HepG2 (cell line): ENCODE measurements around the gene OSBPL10. TPM values are rescaled to one million over a fixed set of nuclear protein-coding genes. Genes with fewer than 3 reads are reported as not detected.

Source experiments
- ATAC-seq: fragments of 200-7000 bp; cut with Tn5 transposase; 3 replicates; pipeline ENCODE4 v1.9.1; 2020; ENCODE audit warnings: mild to moderate bottlenecking, moderate library complexity
- BruUV-seq: library from RNA; stranded (reverse); fragments of 400-500 nt; replicated peaks from 2 replicates; lab custom pipeline; 2021; lab: Mats Ljungman, UMichigan
- CTCF ChIA-PET: fragments of 300-600 bp; formaldehyde crosslinking; extraction: SDS; loops from one replicate; lab custom pipeline; 2021; ENCODE audit warnings: low total read pairs, inconsistent platforms, low intra/inter-chr PET ratio; lab: Yijun Ruan, JAX
- POLR2A ChIA-PET: fragments of 350-600 bp; sonication (Branson Sonifier 250); formaldehyde crosslinking; loops from one replicate; lab custom pipeline; 2020; ENCODE audit warnings: antibody characterized with exemption, inconsistent platforms; lab: Yijun Ruan, JAX
- DNase-seq: peaks from one replicate; pipeline ENCODE4 v3.0.0-alpha.2; 2015; ENCODE audit warnings: low spot score
- FAIRE-seq: peaks from 3 replicates; lab custom pipeline; 2011; peaks lifted over from hg19 to GRCh38; lab: Jason Lieb, UNC
- H2AFZ ChIP-seq: one replicate; pipeline ENCODE4 v1.6.1; 2011; ENCODE audit warnings: low read length, inconsistent platforms
- H3K27ac ChIP-seq: fragments of 300-600 bp; 3 replicates; pipeline ENCODE4 v1.8.0; 2011; ENCODE audit warnings: mixed run types, mild to moderate bottlenecking, mixed read lengths, low read length, inconsistent platforms; ENCODE audit not compliant: insufficient read depth; ENCODE audit errors: extremely low read length
- H3K27me3 ChIP-seq, 2 experiments: fragments of 200-600 bp in 1 of 2; 2 replicates in 1 of 2; 3 replicates in 1 of 2; pipeline versions ENCODE4 v1.6.0 to v1.8.0; 2011; ENCODE audit warnings: low read length in 2 of 2, mild to moderate bottlenecking in 2 of 2, moderate library complexity in 2 of 2, inconsistent platforms in 1 of 2; ENCODE audit not compliant: insufficient read depth in 2 of 2, control insufficient read depth in 1 of 2
- H3K36me3 ChIP-seq, 2 experiments: fragments of 200-600 bp in 1 of 2; replicated peaks in 1 of 2; 2 replicates in 1 of 2; 3 replicates in 1 of 2; pipeline versions ENCODE4 v1.5.1 to v1.8.0; 2011; ENCODE audit warnings: low read length in 2 of 2, inconsistent platforms in 1 of 2; ENCODE audit not compliant: insufficient read depth in 2 of 2, control insufficient read depth in 1 of 2
- H3K4me1 ChIP-seq: 2 replicates; pipeline ENCODE4 v1.5.1; 2012; ENCODE audit warnings: low read length, inconsistent platforms; ENCODE audit not compliant: insufficient read depth
- H3K4me2 ChIP-seq: 2 replicates; pipeline ENCODE4 v1.6.0; 2011; ENCODE audit warnings: low read depth, low read length, inconsistent platforms
- H3K4me3 ChIP-seq, 3 experiments: fragments of 200-600 bp in 1 of 3; sonication (generic), shearing (Covaris generic) in 1 of 3; replicated peaks in 1 of 3; 2 replicates each; pipeline ENCODE4 v1.5.1; 2011 to 2016; ENCODE audit warnings: low read length in 3 of 3, inconsistent platforms in 2 of 3, low read depth in 2 of 3, mild to moderate bottlenecking in 2 of 3, control low read depth in 1 of 3, mixed read lengths in 1 of 3; ENCODE audit not compliant: insufficient read depth in 1 of 3
- H3K79me2 ChIP-seq: one replicate; pipeline ENCODE4 v1.6.1; 2011; ENCODE audit warnings: low read length, inconsistent platforms; ENCODE audit not compliant: insufficient read depth
- H3K9ac ChIP-seq: 2 replicates; pipeline ENCODE4 v1.6.0; 2011; ENCODE audit warnings: mild to moderate bottlenecking, low read depth, low read length, inconsistent platforms; ENCODE audit not compliant: insufficient read depth
- H3K9me3 ChIP-seq: 2 replicates; pipeline ENCODE4 v1.5.1; 2012; ENCODE audit warnings: mild to moderate bottlenecking, low read length
- H4K20me1 ChIP-seq: 2 replicates; pipeline ENCODE4 v1.6.0; 2011; ENCODE audit warnings: inconsistent platforms, mild to moderate bottlenecking, low read length, moderate library complexity; ENCODE audit not compliant: insufficient read depth
- DRAP1 ChIP-seq: IDR thresholded peaks from 2 replicates; pipeline ENCODE4 v1.6.1; 2016; ENCODE audit warnings: missing genetic modification reagents, missing compliant biosample characterization
- ELF1 ChIP-seq: sonication (generic); formaldehyde crosslinking; IDR thresholded peaks from 2 replicates; pipeline ENCODE4 v1.4.0; 2020; ENCODE audit warnings: missing genetic modification reagents
- GPN1 ChIP-seq: sonication (generic); formaldehyde crosslinking; IDR thresholded peaks from 2 replicates; pipeline ENCODE4 v1.5.1; 2020; ENCODE audit warnings: missing genetic modification reagents, borderline replicate concordance
- KLF11 ChIP-seq: IDR thresholded peaks from 2 replicates; pipeline ENCODE4 v1.6.1; 2016; ENCODE audit warnings: missing compliant biosample characterization
- MBNL3 ChIP-seq: fragments of 250-450 bp; sonication (Bioruptor Pico); conservative IDR thresholded peaks from 2 replicates; pipeline ENCODE4 v1.8.0; 2022; ENCODE audit warnings: mild to moderate bottlenecking, inconsistent platforms
- MXI1 ChIP-seq: IDR thresholded peaks from 3 replicates; pipeline ENCODE4 v1.6.1; 2012; ENCODE audit warnings: low read depth, low read length, inconsistent platforms, borderline replicate concordance
- RFXANK ChIP-seq: IDR thresholded peaks from 2 replicates; pipeline ENCODE4 v1.6.1; 2016
- SMC3 ChIP-seq: IDR thresholded peaks from 2 replicates; pipeline ENCODE4 v1.6.1; 2011; ENCODE audit warnings: low read length, improper control_type of control experiment
- ZNF446 ChIP-seq: sonication (generic); formaldehyde crosslinking; IDR thresholded peaks from 2 replicates; pipeline ENCODE4 v1.5.0; 2020; ENCODE audit warnings: mild to moderate bottlenecking, missing genetic modification reagents
- ZNF460 ChIP-seq: sonication (generic); formaldehyde crosslinking; IDR thresholded peaks from 2 replicates; pipeline ENCODE4 v1.5.1; 2020; ENCODE audit warnings: missing genetic modification reagents, mild to moderate bottlenecking, borderline replicate concordance
- ZNF572 ChIP-seq: sonication (generic); formaldehyde crosslinking; IDR thresholded peaks from 2 replicates; pipeline ENCODE4 v1.5.1; 2020; ENCODE audit warnings: mild to moderate bottlenecking, missing genetic modification reagents
- ZNF713 ChIP-seq: sonication (generic); formaldehyde crosslinking; IDR thresholded peaks from 2 replicates; pipeline ENCODE4 v1.4.0; 2020; ENCODE audit warnings: mild to moderate bottlenecking, missing genetic modification reagents
- ZNF83 ChIP-seq: sonication (generic); formaldehyde crosslinking; IDR thresholded peaks from 2 replicates; pipeline ENCODE4 v1.4.0; 2020; ENCODE audit warnings: missing genetic modification reagents, mild to moderate bottlenecking, borderline replicate concordance
- WGBS: methylation state at CpG from one replicate; pipeline ENCODE4 v1.1.6; 2017; ENCODE audit warnings: low lambda C conversion rate; 5-methylcytosine and 5-hydroxymethylcytosine counted together
- in situ Hi-C: cut with HindIII; loops from 2 replicates; pipeline ENCODE4 v1.10.0; 2017; ENCODE audit warnings: low pct_unique_long_range_greater_than_20kb; ENCODE audit not compliant: extremely low pct_ligation_motif_present
- intact Hi-C: fragments of 100-400 bp; cut with micrococcal nuclease; formaldehyde crosslinking; loops from one replicate; pipeline ENCODE4 v1.10.0; 2022; ENCODE audit not compliant: unreplicated experiment
- polyA plus RNA-seq, 8 experiments: library from polyadenylated mRNA; depleted of rRNA in 3 of 8; stranded (reverse) in 7 of 8; unstranded in 1 of 8; fragments of >200 nt; fragmentation: Illumina TruSeq in 4 of 8; extraction: Trizol in 4 of 8; gene quantifications; 2 replicates each; pipeline versions ENCODE4 v1.2.1 to v1.2.3, GENCODE V29; 2011 to 2016; ENCODE audit warnings: low read depth in 4 of 8, missing spikeins in 1 of 8, mixed read lengths in 1 of 8; ENCODE audit not compliant: insufficient read depth in 1 of 8
- total RNA-seq, 5 experiments: library from RNA; depleted of rRNA; stranded (reverse); fragments of >200 nt; fragmentation: Illumina TruSeq; extraction: Trizol; gene quantifications; 2 replicates each; pipeline ENCODE4 v1.2.3, GENCODE V29; 2016; ENCODE audit warnings: low read depth in 1 of 5
- TF ChIP-seq, protein P1 (sequence below): sonication (generic); formaldehyde crosslinking; IDR thresholded peaks from 2 replicates; pipeline ENCODE4 v1.4.0; 2020; ENCODE audit warnings: missing genetic modification reagents, borderline replicate concordance
- TF ChIP-seq, protein P2 (sequence below): sonication (generic); formaldehyde crosslinking; conservative IDR thresholded peaks from 2 replicates; pipeline ENCODE4 v1.8.0; 2022; ENCODE audit warnings: low read depth, missing genetic modification reagents

OSBPL10 gene
- total and polyA plus RNA-seq, 2 of the 13 experiments (the other 11 are each of a cell fraction or from before 2014, with no cell fraction given) = 10.3 to 28.6 TPM

DNA sequence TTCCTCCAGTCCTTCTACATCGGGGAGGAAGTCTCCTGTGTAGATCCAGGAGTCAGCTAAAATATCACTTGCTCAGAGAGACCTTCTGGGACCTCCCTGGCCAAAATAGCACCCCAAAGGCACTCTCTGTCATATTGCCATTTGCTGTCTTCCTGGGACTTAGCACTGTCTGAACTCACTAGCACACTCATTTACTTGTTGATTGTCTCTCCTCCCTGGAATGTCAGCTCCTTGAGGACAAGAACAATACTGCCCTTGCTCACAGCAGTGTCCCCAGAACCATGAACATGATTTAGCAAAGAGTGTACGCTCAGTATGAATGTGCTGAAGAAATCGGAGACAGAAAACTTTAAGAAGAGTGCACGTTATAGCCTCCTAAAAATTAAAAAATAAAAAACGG is 245.4 kb downstream of the OSBPL10 start:
- Histone ChIP-seq H4K20me1 (0 out of 2 replicates have a peak, but pooled peaks cover 2% of the 10 kb centered on the region), H3K27ac (no peak overlapping the region), H2AFZ (no peak overlapping the region), H3K4me1 (no peaks in the 10 kb centered on the region)
- no TSS peak for BruUV-seq
- TF ChIP-seq, protein P1, sequence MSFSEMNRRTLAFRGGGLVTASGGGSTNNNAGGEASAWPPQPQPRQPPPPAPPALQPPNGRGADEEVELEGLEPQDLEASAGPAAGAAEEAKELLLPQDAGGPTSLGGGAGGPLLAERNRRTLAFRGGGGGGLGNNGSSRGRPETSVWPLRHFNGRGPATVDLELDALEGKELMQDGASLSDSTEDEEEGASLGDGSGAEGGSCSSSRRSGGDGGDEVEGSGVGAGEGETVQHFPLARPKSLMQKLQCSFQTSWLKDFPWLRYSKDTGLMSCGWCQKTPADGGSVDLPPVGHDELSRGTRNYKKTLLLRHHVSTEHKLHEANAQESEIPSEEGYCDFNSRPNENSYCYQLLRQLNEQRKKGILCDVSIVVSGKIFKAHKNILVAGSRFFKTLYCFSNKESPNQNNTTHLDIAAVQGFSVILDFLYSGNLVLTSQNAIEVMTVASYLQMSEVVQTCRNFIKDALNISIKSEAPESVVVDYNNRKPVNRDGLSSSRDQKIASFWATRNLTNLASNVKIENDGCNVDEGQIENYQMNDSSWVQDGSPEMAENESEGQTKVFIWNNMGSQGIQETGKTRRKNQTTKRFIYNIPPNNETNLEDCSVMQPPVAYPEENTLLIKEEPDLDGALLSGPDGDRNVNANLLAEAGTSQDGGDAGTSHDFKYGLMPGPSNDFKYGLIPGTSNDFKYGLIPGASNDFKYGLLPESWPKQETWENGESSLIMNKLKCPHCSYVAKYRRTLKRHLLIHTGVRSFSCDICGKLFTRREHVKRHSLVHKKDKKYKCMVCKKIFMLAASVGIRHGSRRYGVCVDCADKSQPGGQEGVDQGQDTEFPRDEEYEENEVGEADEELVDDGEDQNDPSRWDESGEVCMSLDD (CRISPR knock-in tag) = no peak
- TF ChIP-seq ZNF446 (CRISPR knock-in tag) = no peak
- TF ChIP-seq SMC3 = no peak
- TF ChIP-seq ZNF460 (CRISPR knock-in tag) = no peak
- TF ChIP-seq, all 625 proteins: peak for 0
- 92% methylated on average over 5 of the region's 5 CpGs for WGBS
- no peak for FAIRE-seq
- Histone ChIP-seq H3K4me2 (no peak overlapping the region), H3K9ac (no peak overlapping the region), H3K27me3 (no peaks in the 10 kb centered on the region), H3K79me2 (no peaks in the 10 kb centered on the region), H3K9me3 (no peaks in the 10 kb centered on the region), H3K36me3 (peaks cover 1 to 18% of the 10 kb centered on the region in 2 experiments; a peak in 4 of 5 replicates), H3K4me3 (no peak overlapping the region)
- CTCF ChIA-PET = no interaction called here
- ATAC-seq = no peak
- POLR2A ChIA-PET = no interaction called here
- intact Hi-C loops (no loop called here), in situ Hi-C loops (no loop called here)
- DNase-seq = no peak

- no peak overlapping the region for H3K9ac ChIP-seq
- in situ Hi-C loops (no loop called here), intact Hi-C loops (no loop called here)
- no peak for ATAC-seq
- 0 out of 2 replicates have a peak, but pooled peaks cover 2% of the 10 kb centered on the region for H4K20me1 ChIP-seq
- H3K9me3 ChIP-seq = no peaks in the 10 kb centered on the region
- H3K4me1 ChIP-seq = no peaks in the 10 kb centered on the region
- no peak for FAIRE-seq
- H3K79me2 ChIP-seq = no peaks in the 10 kb centered on the region
- CTCF ChIA-PET = no interaction called here
- H3K4me2 ChIP-seq = no peak overlapping the region
- H3K4me3 ChIP-seq = no peak overlapping the region
- POLR2A ChIA-PET = no interaction called here
- WGBS = 96% methylated on average over 4 of the region's 4 CpGs
- peaks cover 1 to 15% of the 10 kb centered on the region in 2 experiments; a peak in 4 of 5 replicates for H3K36me3 ChIP-seq
- no peak overlapping the region for H3K27ac ChIP-seq
- no TSS peak for BruUV-seq
- no peak overlapping the region for H2AFZ ChIP-seq
- H3K27me3 ChIP-seq = no peaks in the 10 kb centered on the region
- DNase-seq = no peak
- TF ChIP-seq ZNF83 (CRISPR knock-in tag) (no peak), DRAP1 (CRISPR knock-in tag) (no peak), GPN1 (CRISPR knock-in tag) (no peak), ZNF713 (CRISPR knock-in tag) (no peak), ZNF572 (CRISPR knock-in tag) (no peak), RFXANK (CRISPR knock-in tag) (no peak), KLF11 (CRISPR knock-in tag) (no peak), MBNL3 (CRISPR knock-in tag) (no peak), ELF1 (no peak), MXI1 (no peak)
- TF ChIP-seq, protein P2, sequence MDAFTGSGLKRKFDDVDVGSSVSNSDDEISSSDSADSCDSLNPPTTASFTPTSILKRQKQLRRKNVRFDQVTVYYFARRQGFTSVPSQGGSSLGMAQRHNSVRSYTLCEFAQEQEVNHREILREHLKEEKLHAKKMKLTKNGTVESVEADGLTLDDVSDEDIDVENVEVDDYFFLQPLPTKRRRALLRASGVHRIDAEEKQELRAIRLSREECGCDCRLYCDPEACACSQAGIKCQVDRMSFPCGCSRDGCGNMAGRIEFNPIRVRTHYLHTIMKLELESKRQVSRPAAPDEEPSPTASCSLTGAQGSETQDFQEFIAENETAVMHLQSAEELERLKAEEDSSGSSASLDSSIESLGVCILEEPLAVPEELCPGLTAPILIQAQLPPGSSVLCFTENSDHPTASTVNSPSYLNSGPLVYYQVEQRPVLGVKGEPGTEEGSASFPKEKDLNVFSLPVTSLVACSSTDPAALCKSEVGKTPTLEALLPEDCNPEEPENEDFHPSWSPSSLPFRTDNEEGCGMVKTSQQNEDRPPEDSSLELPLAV (CRISPR knock-in tag) = no peak
Measured at GRCh38 chr3:31733234-31733667, 247.8 kb downstream of the OSBPL10 start.
